Keratinocyte (primary cell): Measurements from ENCODE around the gene PYM1.

Source experiments
- EZH2 ChIP-seq: IDR thresholded peaks from one replicate; pipeline ENCODE4 v1.6.1; 2012; ENCODE audit warnings: inconsistent platforms, mild to moderate bottlenecking, low read length, moderate library complexity
- TF ChIP-seq, protein P1 (sequence below), 3 experiments: IDR thresholded peaks in 1 of 3; conservative IDR thresholded peaks in 1 of 3; optimal IDR thresholded peaks in 1 of 3; 2 replicates in 2 of 3; 3 replicates in 1 of 3; pipeline versions ENCODE3 to v1.5.1; 2011; ENCODE audit warnings: low read length in 3 of 3, mild to moderate bottlenecking in 3 of 3, moderate library complexity in 2 of 3, control low read depth in 1 of 3, inconsistent platforms in 1 of 3; ENCODE audit not compliant: insufficient read depth in 2 of 3; ENCODE audit errors: extremely low read depth in 1 of 3

DNA sequence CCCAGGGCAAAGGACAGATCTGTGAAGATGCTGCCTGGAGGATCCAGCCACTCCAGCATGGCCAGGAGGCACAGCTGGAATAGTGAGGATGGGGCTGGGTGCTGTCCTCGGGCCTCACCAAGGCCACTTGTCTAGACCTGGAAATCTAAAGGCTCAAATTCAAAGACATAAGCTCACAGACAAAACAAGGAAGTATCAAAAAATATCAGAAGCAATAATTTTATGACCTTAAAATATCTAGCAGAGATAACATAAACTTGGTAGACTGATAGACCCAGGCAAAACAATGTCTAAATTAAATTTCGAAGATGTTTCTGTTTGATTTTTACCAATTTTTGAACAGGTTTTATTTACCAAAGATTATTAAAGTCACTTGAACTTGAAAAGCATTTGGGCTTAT, 62.4 kb downstream of the PYM1 start:
- TF ChIP-seq EZH2 = no peak
- TF ChIP-seq, protein P1, sequence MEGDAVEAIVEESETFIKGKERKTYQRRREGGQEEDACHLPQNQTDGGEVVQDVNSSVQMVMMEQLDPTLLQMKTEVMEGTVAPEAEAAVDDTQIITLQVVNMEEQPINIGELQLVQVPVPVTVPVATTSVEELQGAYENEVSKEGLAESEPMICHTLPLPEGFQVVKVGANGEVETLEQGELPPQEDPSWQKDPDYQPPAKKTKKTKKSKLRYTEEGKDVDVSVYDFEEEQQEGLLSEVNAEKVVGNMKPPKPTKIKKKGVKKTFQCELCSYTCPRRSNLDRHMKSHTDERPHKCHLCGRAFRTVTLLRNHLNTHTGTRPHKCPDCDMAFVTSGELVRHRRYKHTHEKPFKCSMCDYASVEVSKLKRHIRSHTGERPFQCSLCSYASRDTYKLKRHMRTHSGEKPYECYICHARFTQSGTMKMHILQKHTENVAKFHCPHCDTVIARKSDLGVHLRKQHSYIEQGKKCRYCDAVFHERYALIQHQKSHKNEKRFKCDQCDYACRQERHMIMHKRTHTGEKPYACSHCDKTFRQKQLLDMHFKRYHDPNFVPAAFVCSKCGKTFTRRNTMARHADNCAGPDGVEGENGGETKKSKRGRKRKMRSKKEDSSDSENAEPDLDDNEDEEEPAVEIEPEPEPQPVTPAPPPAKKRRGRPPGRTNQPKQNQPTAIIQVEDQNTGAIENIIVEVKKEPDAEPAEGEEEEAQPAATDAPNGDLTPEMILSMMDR (optimal IDR thresholded peaks at IDR 0.05 in 1 of 3, IDR thresholded peaks at IDR 0.05 in 1 of 3, conservative IDR thresholded peaks at IDR 0.05 in 1 of 3; ENCODE audit: extremely low read depth in 1 of 3, insufficient read depth in 2 of 3, low read length in 3 of 3) = no peak
